Calu3 (cell line): ENCODE results near the gene CHKB. TPM values are rescaled to one million over a fixed set of nuclear protein-coding genes. Genes with fewer than 3 reads are reported as not detected.

ENCODE experiments used
- BruUV-seq: library from RNA; stranded (reverse); fragments of 400-500 nt; replicated peaks from 2 replicates; lab custom pipeline; 2021; lab: Mats Ljungman, UMichigan
- CTCF ChIA-PET: fragments of 300-600 bp; sonication (Branson Sonifier 250); formaldehyde crosslinking; loops from one replicate; lab custom pipeline; 2022; ENCODE audit warnings: antibody characterized with exemption; lab: Charles Lee
- DNase-seq: peaks from one replicate; pipeline ENCODE4 v3.0.0; 2022
- H3K27ac Mint-ChIP-seq: one replicate; pipeline ENCODE4 v1.8.0; 2022; ENCODE audit warnings: mixed read lengths; ENCODE audit not compliant: unreplicated experiment
- H3K27me3 Mint-ChIP-seq: one replicate; pipeline ENCODE4 v1.8.0; 2022; ENCODE audit warnings: mixed read lengths; ENCODE audit not compliant: unreplicated experiment
- H3K36me3 Mint-ChIP-seq: one replicate; pipeline ENCODE4 v1.8.0; 2022; ENCODE audit warnings: mild to moderate bottlenecking, moderate library complexity, mixed read lengths; ENCODE audit not compliant: insufficient read depth, unreplicated experiment
- H3K4me1 Mint-ChIP-seq: one replicate; pipeline ENCODE4 v1.8.0; 2022; ENCODE audit warnings: mild to moderate bottlenecking, low read depth, mixed read lengths; ENCODE audit not compliant: unreplicated experiment
- H3K4me3 Mint-ChIP-seq: one replicate; pipeline ENCODE4 v1.8.0; 2022; ENCODE audit warnings: mild to moderate bottlenecking, low read depth, moderate library complexity, mixed read lengths; ENCODE audit not compliant: unreplicated experiment
- H3K9me3 Mint-ChIP-seq: one replicate; pipeline ENCODE4 v1.8.0; 2022; ENCODE audit warnings: low read depth, mixed read lengths; ENCODE audit not compliant: unreplicated experiment
- intact Hi-C: fragments of 100-400 bp; cut with micrococcal nuclease; formaldehyde crosslinking; loops from one replicate; pipeline ENCODE4 v1.10.0; 2022; ENCODE audit not compliant: unreplicated experiment
- total RNA-seq: library from RNA; stranded (reverse); gene quantifications from 2 replicates; pipeline ENCODE4 v1.2.3, GENCODE V29; 2022
- TF ChIP-seq, protein P1 (sequence below): fragments of 200-600 bp; IDR thresholded peaks from one replicate; pipeline ENCODE4 v1.8.0; 2022; ENCODE audit warnings: antibody characterized with exemption; ENCODE audit not compliant: unreplicated experiment

CHKB gene
- total RNA-seq, 1 experiment from 2014 or later = 80.9 TPM

GRCh38 chr22:50571264-50572175 lies 11.1 kb downstream of the CHKB start:
- Mint-ChIP-seq H3K36me3 (peaks cover 57% of the 10 kb centered on the region), H3K4me3 (no peak overlapping the region), H3K9me3 (no peaks in the 10 kb centered on the region), H3K27ac (no peak overlapping the region), H3K4me1 (no peaks in the 10 kb centered on the region), H3K27me3 (no peaks in the 10 kb centered on the region)
- TF ChIP-seq, protein P1, sequence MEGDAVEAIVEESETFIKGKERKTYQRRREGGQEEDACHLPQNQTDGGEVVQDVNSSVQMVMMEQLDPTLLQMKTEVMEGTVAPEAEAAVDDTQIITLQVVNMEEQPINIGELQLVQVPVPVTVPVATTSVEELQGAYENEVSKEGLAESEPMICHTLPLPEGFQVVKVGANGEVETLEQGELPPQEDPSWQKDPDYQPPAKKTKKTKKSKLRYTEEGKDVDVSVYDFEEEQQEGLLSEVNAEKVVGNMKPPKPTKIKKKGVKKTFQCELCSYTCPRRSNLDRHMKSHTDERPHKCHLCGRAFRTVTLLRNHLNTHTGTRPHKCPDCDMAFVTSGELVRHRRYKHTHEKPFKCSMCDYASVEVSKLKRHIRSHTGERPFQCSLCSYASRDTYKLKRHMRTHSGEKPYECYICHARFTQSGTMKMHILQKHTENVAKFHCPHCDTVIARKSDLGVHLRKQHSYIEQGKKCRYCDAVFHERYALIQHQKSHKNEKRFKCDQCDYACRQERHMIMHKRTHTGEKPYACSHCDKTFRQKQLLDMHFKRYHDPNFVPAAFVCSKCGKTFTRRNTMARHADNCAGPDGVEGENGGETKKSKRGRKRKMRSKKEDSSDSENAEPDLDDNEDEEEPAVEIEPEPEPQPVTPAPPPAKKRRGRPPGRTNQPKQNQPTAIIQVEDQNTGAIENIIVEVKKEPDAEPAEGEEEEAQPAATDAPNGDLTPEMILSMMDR = no peak
- CTCF ChIA-PET = interaction anchor here (1.3 kb wide), 1 partner anchor 32 kb away, joined by 4 read pairs; no protein-coding TSS in a partner anchor
- no TSS peak for BruUV-seq
- intact Hi-C loops = no loop called here
- no peak for DNase-seq

DNA sequence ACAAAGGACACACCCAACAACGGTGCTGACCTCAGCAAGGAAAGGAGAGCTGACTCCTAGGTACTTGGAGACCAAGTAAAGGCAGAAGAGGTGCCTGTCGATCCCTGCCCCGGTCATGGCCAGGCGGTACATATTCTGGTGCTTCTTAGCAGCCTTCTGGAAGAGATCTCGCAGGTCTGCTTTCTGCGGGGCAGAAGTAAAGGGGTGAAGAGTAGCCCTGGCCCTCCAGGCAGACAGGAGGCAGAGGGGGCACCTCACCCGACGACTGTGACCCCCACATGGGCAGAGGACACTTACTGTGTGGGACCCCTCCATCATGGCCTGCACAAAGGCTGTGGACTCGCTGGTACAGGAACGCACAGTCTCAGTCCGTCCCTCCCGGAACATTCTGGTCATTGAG lies 11.8 kb downstream of the CHKB start:
- intact Hi-C loops = no loop called here
- BruUV-seq = no TSS peak
- CTCF ChIA-PET = no interaction called here
- Mint-ChIP-seq H3K36me3 (peaks cover 54% of the 10 kb centered on the region), H3K27ac (no peak overlapping the region), H3K4me1 (no peaks in the 10 kb centered on the region), H3K4me3 (no peak overlapping the region), H3K9me3 (no peaks in the 10 kb centered on the region), H3K27me3 (no peaks in the 10 kb centered on the region)
- DNase-seq = no peak
- TF ChIP-seq, protein P1 = no peak

DNA sequence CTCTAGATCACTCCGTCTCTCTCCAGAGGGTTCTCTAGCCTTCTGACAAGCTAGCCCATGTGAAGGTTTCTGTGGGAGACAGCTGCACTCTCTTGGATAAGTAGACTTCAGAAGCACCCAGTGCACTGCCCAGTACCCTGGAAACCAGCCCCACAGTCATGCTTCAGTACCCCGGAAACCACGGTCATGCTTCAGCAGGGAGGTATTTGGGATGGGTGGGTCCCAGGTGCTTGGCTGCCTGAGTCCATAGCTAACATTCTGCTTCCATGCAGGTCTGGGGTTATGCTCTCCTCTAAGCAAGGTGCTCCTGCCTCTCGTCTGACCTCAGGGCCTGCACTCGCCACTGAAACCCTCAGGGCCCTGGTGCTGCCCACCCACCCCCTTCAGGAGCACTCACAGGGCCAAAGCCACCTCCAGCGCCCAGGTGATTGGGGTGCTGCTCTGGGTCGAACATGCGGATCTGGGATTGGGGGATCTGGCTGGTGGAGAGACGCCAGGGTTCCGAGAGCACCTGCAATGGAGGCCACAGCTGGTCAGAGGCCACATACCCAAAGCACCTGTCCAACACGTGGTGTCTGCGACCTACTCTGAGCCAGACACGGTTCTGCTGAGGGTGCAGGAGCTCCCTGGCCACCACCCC lies 12.6 kb downstream of the CHKB start:
- no peaks in the 10 kb centered on the region for H3K27me3 Mint-ChIP-seq
- no peaks in the 10 kb centered on the region for H3K4me1 Mint-ChIP-seq
- TF ChIP-seq, protein P1 = no peak
- BruUV-seq = no TSS peak
- no peak overlapping the region for H3K27ac Mint-ChIP-seq
- no peak for DNase-seq
- CTCF ChIA-PET = interaction anchor here (0.5 kb wide), 1 partner anchor 50 kb away, joined by 3 read pairs; no protein-coding TSS in a partner anchor
- no peaks in the 10 kb centered on the region for H3K9me3 Mint-ChIP-seq
- intact Hi-C loops = no loop called here
- peaks cover 46% of the 10 kb centered on the region for H3K36me3 Mint-ChIP-seq
- H3K4me3 Mint-ChIP-seq = no peak overlapping the region

DNA sequence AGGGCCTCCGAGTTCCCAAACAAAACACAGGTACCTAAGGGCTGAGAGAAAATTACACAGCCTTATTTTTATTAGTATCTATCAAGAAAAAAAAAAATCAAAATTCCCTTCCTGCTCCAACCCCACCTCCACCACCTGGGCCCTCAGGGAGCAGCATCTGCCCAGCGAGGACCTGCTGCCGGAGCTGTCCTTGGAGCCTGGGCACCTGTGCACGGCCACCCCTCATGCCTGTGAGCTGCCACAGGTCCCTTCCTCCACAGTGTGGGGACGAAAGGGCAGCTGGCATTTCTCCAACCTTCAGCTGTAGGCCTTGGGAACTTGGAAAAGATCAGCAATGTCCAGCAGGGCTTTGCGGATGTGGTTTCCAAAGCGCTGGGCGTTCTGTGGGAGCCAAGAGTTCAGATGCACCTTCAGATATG lies 13.6 kb downstream of the CHKB start:
- H3K4me3 Mint-ChIP-seq = no peak overlapping the region
- H3K4me1 Mint-ChIP-seq = no peaks in the 10 kb centered on the region
- DNase-seq = no peak
- H3K27ac Mint-ChIP-seq = no peak overlapping the region
- H3K27me3 Mint-ChIP-seq = no peaks in the 10 kb centered on the region
- no TSS peak for BruUV-seq
- CTCF ChIA-PET = no interaction called here
- H3K36me3 Mint-ChIP-seq = peaks cover 38% of the 10 kb centered on the region
- TF ChIP-seq, protein P1 = no peak
- intact Hi-C loops = no loop called here
- H3K9me3 Mint-ChIP-seq = no peaks in the 10 kb centered on the region
